Mesodermal cell (in vitro differentiated cells): ENCODE data around the gene CCL17.
"Not testable (repeated sequence)": the region's sequence is repeated elsewhere in the genome, so short reads cannot be mapped to it uniquely, and the experiment has no call there.

Experiments used
- H3K27ac ChIP-seq: 2 replicates; pipeline ENCODE4 v1.7.0; 2013; ENCODE audit warnings: mild to moderate bottlenecking, low read depth, low read length, moderate library complexity; ENCODE audit not compliant: severe bottlenecking
- H3K36me3 ChIP-seq: 2 replicates; pipeline ENCODE4 v1.7.1; 2013; ENCODE audit warnings: mild to moderate bottlenecking, low read length, moderate library complexity; ENCODE audit not compliant: control insufficient read depth, insufficient read depth
- H3K4me1 ChIP-seq: one replicate; pipeline ENCODE4 v1.7.1; 2013; ENCODE audit warnings: mild to moderate bottlenecking, low read length; ENCODE audit not compliant: insufficient read depth, control insufficient read depth, poor library complexity, severe bottlenecking
- H3K4me3 ChIP-seq: 2 replicates; pipeline ENCODE4 v1.7.0; 2013; ENCODE audit warnings: low read length, control low read depth, mild to moderate bottlenecking; ENCODE audit not compliant: insufficient read depth, poor library complexity, severe bottlenecking; ENCODE audit errors: extremely low read depth
- H3K9me3 ChIP-seq: 2 replicates; pipeline ENCODE4 v1.7.1; 2013; ENCODE audit warnings: mild to moderate bottlenecking, low read length, moderate library complexity; ENCODE audit not compliant: control insufficient read depth
- WGBS, 2 experiments: methylation state at CpG; one replicate each; pipeline ENCODE4 v1.1.5; 2013; ENCODE audit warnings: missing lambda C conversion rate in 2 of 2; ENCODE audit not compliant: insufficient coverage in 2 of 2; 5-methylcytosine and 5-hydroxymethylcytosine counted together

The CCL17 gene

DNA sequence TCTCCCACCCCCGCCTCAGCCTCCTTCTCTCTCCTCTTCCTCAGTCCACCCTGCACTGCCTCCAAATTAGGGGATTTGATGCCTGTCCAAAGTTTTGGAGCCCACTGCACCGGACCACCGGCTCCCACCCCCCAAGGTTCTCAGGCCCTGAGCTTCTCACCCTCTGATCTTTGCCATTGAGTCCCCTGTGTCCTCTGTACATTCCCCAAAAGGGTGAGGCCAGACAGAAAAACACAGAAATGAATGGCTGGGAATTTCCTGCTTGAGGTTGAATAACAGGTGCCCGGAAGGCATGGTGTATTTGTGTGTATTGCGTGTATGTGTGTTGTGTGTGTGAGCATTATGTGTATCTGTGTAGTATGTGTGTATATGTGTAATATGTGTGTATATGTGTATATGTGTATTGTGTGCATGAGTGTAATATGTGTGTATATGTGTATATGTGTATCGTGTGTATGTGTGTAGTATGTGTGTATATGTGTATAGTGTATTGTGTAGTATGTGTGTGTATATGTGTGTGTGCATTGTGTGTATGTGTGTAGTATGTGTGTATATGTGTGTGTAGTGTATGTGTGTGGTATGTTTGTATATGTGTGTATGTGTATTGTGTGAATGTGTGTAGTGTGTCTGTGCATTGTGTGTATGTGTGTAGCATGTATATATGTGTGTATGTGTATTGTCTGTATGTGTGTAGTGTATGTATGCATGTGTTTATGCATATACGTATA lies 16.0 kb upstream of the CCL17 start:
- no peak overlapping the region for H3K4me3 ChIP-seq
- H3K4me1 ChIP-seq = peaks cover 9% of the 10 kb centered on the region
- no peaks in the 10 kb centered on the region for H3K9me3 ChIP-seq
- H3K36me3 ChIP-seq = no peaks in the 10 kb centered on the region
- H3K27ac ChIP-seq = no peak overlapping the region
- WGBS, 2 experiments = 92 to 93% methylated on average over 4 to 6 of the region's 7 CpGs

DNA sequence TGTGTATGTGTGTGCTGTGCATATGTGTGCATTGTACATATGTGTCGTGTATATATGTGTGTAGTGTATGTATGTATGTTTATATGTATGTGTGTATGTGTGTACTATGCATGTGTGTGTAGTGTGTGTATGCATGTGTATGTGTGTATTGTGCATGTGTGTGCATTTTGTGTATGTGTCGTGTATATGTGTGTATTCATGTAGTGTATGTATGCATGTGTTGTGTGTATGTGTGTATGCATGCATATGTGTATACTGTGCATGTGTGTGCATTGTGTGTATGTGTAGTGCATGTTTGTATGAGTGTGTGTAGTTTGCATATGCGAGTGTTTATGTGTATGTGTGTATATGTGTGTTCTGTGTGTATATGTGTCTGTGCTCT lies 15.5 kb upstream of the CCL17 start:
- Histone ChIP-seq H3K4me1 (peaks cover 4% of the 10 kb centered on the region), H3K4me3 (no peak overlapping the region), H3K27ac (no peak overlapping the region), H3K9me3 (no peaks in the 10 kb centered on the region), H3K36me3 (no peaks in the 10 kb centered on the region)
- WGBS, 2 experiments = 80 to 81% methylated on average over 3 of the region's 3 CpGs

DNA sequence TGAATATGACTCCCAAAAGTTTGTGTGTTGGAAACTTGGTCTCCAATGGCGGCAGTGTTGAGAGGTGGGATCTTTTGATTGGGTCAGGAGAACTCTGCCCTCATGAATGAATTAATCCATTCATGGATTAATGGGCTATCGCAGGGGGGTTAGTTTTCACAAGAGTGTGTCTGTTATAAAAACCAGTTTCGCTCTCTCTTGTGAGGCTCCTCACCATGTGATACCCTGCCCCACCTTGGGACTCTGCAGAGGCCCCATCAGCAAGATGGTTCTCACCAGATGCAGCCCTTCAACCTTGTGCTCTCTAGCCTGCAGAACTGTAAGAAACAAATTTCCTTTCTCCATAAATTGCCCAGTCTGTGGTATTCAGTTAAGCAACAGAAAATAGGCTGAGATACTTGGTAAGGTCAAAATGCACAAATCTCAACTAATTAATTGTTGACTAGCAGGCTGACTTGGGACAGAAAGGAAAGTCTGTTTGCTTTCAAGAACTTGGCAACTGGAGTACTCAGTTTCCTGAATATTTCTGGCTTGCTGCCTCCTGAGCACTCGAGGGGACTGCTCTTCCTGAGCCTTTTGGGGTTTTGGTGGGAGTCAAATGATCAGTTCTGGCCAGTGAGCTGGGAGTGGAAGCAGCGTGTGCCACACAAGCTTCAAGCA lies 13.8 kb upstream of the CCL17 start:
- Histone ChIP-seq H3K9me3 (no peaks in the 10 kb centered on the region), H3K27ac (no peak overlapping the region), H3K4me3 (no peak overlapping the region), H3K36me3 (no peaks in the 10 kb centered on the region), H3K4me1 (no peaks in the 10 kb centered on the region)
- WGBS, 2 experiments = 87 to 93% methylated on average over 5 of the region's 5 CpGs

DNA sequence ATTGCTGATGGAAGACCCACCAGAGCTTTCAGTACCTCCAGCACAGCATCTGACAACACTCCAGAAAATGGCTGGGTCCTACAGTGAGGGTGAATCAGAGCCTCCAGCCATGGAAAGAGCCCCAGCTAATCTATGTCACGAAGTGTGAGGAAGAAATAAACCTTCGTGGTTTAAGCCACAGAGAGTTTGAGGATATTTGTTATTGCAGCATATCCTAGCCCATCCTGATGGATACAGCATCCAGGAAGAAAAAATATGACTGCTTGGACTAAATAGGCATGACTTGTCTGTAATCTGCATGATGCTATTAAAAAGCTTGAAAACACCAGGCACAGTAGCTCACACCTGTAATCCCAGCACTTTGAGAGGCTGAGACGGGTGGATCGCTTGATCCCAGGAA lies 13.3 kb upstream of the CCL17 start:
- 75 to 90% methylated on average over 4 of the region's 4 CpGs for WGBS, 2 experiments
- Histone ChIP-seq H3K27ac (no peak overlapping the region), H3K36me3 (no peaks in the 10 kb centered on the region)

DNA sequence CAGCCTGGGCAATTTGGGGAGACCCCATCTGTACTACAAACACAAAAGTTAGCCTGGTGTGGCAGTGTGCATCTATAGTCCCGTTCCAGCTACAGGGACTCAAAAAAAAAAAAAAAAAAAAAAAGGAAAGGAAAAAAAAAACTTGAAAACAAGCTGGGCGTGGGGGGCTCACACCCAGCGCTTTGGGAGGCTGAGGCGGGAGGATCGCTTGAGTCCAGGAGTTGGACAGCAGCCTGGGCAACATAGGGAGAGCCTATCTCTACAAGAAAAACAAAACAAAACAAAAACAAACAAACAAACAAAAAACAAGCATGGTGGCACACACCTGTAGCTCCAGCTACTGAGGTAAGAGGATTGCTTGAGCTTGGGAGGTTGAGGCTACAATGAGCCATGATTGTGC lies 12.9 kb upstream of the CCL17 start:
- Histone ChIP-seq H3K9me3 (no peaks in the 10 kb centered on the region), H3K4me1 (no peaks in the 10 kb centered on the region), H3K4me3 (no peak overlapping the region), H3K36me3 (no peaks in the 10 kb centered on the region), H3K27ac (no peak overlapping the region)
- 100% methylated on average over 3 of the region's 5 CpGs; no CpG with 5 or more reads in 1 of the 2 experiments for WGBS, 2 experiments

More for the DNA sequence above, 13.3 kb upstream of the CCL17 start:
- H3K4me1 ChIP-seq = no peaks in the 10 kb centered on the region
- no peak overlapping the region for H3K4me3 ChIP-seq
- no peaks in the 10 kb centered on the region for H3K9me3 ChIP-seq

- Histone ChIP-seq H3K36me3 (no peaks in the 10 kb centered on the region), H3K9me3 (no peaks in the 10 kb centered on the region), H3K4me1 (no peaks in the 10 kb centered on the region), H3K4me3 (no peak overlapping the region), H3K27ac (no peak overlapping the region)
- 71 to 78% methylated on average over 1 of the region's 1 CpG for WGBS, 2 experiments
Observed at GRCh38 chr16:57392694-57393093, 11.9 kb upstream of the CCL17 start.

GRCh38 chr16:57394444-57394843 lies 10.1 kb upstream of the CCL17 start:
- Histone ChIP-seq H3K36me3 (no peaks in the 10 kb centered on the region), H3K4me1 (no peaks in the 10 kb centered on the region), H3K27ac (no peak overlapping the region), H3K4me3 (no peak overlapping the region), H3K9me3 (no peaks in the 10 kb centered on the region)
- 88% methylated on average over 6 to 7 of the region's 7 CpGs for WGBS, 2 experiments

DNA sequence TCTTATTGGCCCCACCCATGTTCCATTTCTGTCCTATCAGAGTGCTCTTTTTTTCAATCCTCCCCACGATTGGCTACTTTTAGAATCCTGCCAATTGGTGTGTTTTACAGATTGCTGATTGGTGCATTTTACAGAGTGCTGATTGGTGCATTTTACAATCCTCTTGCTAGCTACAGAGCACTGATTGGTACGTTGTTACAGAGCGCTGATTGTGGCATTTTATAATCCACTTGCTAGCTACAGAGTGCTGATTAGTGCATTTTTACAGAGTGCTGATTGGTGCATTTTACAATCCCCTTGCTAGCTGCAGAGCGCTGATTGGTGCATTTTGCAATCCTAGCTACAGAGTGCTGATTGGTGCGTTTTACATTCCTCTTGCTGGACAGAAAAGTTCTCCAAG lies 9.5 kb upstream of the CCL17 start:
- H3K4me3 ChIP-seq = no peak overlapping the region
- H3K27ac ChIP-seq = no peak overlapping the region
- H3K9me3 ChIP-seq = no peaks in the 10 kb centered on the region
- 89 to 100% methylated on average over 4 of the region's 5 CpGs for WGBS, 2 experiments
- H3K4me1 ChIP-seq = no peaks in the 10 kb centered on the region
- H3K36me3 ChIP-seq = no peaks in the 10 kb centered on the region

GRCh38 chr16:57396786-57397185 lies 7.8 kb upstream of the CCL17 start:
- H3K4me3 ChIP-seq = no peak overlapping the region
- H3K36me3 ChIP-seq = no peaks in the 10 kb centered on the region
- H3K9me3 ChIP-seq = no peaks in the 10 kb centered on the region
- 85 to 93% methylated on average over 3 to 4 of the region's 4 CpGs for WGBS, 2 experiments
- no peak overlapping the region for H3K27ac ChIP-seq
- no peaks in the 10 kb centered on the region for H3K4me1 ChIP-seq

GRCh38 chr16:57397493-57397892 lies 7.1 kb upstream of the CCL17 start:
- not testable (repeated sequence) for H3K9me3 ChIP-seq, H3K27ac ChIP-seq, H3K4me1 ChIP-seq, H3K36me3 ChIP-seq, H3K4me3 ChIP-seq
- 96 to 100% methylated on average over 1 to 3 of the region's 4 CpGs for WGBS, 2 experiments

GRCh38 chr16:57401943-57402640 lies 2.5 kb upstream of the CCL17 start:
- Histone ChIP-seq H3K4me3 (no peak overlapping the region), H3K9me3 (no peaks in the 10 kb centered on the region), H3K4me1 (no peaks in the 10 kb centered on the region), H3K36me3 (no peaks in the 10 kb centered on the region), H3K27ac (no peak overlapping the region)
- 51 to 57% methylated on average over 6 of the region's 7 CpGs for WGBS, 2 experiments
